ENCODE measurements around the gene GOLGA6C.
A peak's percentile ranks its signal among the peaks of the same experiment; 100 is the strongest.

GOLGA6C gene

DNA sequence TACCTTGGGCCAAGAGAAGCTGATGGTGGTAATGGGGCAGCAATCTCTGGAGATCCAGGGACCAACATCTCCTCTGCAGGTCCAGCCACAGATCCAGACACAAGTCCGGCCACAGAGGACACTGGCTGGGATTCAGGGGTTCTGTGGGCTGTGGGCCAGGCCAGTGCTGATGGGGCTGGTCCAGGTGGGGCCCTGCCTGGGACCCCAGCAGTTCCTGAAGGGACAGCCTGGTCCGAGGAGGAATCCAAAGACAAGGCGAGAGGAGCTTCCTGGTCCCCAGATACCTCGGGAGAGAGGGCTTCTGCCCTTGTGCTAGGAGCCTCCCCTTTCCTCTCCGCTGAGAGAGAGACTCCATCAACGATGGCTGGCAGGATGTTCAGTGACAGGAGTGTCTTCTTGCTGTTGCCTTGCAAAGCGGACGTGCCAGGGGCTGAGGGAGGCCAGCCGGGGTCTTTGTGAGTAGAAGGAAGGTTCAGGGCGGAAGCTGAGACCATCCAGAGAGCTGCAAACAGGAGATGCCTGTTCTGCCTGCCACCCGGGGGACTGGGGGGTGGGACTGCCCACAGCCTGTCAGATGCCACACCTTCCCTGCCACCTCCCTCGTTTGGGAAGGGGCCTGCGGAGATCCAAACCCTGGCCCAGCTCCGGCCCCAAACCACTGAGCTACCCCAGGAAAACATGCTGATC is 24.5 kb upstream of the GOLGA6C start:
- H3K4me3 ChIP-seq (ENCODE audit: severe bottlenecking): no peak overlapping the region
- H3K4me1 ChIP-seq (ENCODE audit: insufficient read depth, poor library complexity, severe bottlenecking): no peaks in the 10 kb centered on the region
- TF ChIP-seq, protein P1, sequence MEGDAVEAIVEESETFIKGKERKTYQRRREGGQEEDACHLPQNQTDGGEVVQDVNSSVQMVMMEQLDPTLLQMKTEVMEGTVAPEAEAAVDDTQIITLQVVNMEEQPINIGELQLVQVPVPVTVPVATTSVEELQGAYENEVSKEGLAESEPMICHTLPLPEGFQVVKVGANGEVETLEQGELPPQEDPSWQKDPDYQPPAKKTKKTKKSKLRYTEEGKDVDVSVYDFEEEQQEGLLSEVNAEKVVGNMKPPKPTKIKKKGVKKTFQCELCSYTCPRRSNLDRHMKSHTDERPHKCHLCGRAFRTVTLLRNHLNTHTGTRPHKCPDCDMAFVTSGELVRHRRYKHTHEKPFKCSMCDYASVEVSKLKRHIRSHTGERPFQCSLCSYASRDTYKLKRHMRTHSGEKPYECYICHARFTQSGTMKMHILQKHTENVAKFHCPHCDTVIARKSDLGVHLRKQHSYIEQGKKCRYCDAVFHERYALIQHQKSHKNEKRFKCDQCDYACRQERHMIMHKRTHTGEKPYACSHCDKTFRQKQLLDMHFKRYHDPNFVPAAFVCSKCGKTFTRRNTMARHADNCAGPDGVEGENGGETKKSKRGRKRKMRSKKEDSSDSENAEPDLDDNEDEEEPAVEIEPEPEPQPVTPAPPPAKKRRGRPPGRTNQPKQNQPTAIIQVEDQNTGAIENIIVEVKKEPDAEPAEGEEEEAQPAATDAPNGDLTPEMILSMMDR (IDR thresholded peaks at IDR 0.05; ENCODE audit: poor library complexity, severe bottlenecking): no peak
- ATAC-seq (ENCODE audit: low read depth) (no peak), DNase-seq (ENCODE audit: low spot score) (peak; percentile 76)
- H3K9me3 ChIP-seq (ENCODE audit: severe bottlenecking): no peaks in the 10 kb centered on the region
- H3K36me3 ChIP-seq (ENCODE audit: low read depth): no peaks in the 10 kb centered on the region
- no peaks in the 10 kb centered on the region for H3K27me3 ChIP-seq (ENCODE audit: insufficient read depth, poor library complexity, severe bottlenecking)
- no peak overlapping the region for H3K27ac ChIP-seq (ENCODE audit: poor library complexity, severe bottlenecking)

- no peak overlapping the region for H3K4me3 ChIP-seq (ENCODE audit: severe bottlenecking)
- TF ChIP-seq, protein P1 (IDR thresholded peaks at IDR 0.05; ENCODE audit: poor library complexity, severe bottlenecking): no peak
- H3K9me3 ChIP-seq (ENCODE audit: severe bottlenecking): no peaks in the 10 kb centered on the region
- no peak for ATAC-seq (ENCODE audit: low read depth)
- peak; percentile 62 for DNase-seq (ENCODE audit: low spot score)
- no peaks in the 10 kb centered on the region for H3K27me3 ChIP-seq (ENCODE audit: insufficient read depth, poor library complexity, severe bottlenecking)
- H3K36me3 ChIP-seq (ENCODE audit: low read depth): no peaks in the 10 kb centered on the region
- H3K4me1 ChIP-seq (ENCODE audit: insufficient read depth, poor library complexity, severe bottlenecking): no peaks in the 10 kb centered on the region
- no peak overlapping the region for H3K27ac ChIP-seq (ENCODE audit: poor library complexity, severe bottlenecking)
Observed at GRCh38 chr15:75234191-75234810, 23.8 kb upstream of the GOLGA6C start.

DNA sequence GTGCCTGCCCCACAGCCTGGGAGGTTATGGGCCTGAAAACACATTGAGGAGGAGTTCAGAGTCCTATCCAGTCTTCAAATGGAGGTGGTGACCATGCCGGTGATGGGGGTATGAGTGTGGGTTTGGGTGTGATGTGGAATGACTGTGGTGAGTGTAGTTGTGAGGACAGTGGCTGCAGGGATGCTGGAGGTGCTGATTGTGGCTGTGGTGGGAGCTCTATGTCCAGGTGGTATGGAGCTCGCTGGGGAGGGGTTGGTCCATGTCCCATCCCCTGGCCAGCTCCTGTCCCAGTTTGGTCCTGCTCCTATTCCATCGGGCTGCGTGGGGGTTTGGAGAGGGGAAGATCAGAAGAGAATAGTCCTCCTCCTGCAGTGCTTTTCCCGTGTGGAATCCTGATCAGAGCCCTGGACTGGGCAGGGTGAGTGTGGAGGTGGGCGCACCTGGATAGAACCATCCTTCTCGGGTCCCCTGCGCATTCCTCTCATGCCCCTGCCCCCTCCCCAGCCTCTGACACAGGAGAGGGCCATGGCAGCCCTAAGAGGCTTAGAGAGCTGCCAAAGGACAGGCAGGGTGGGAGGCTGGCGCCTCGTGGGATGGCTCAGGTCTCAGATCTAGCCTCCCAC is 23.0 kb upstream of the GOLGA6C start:
- TF ChIP-seq, protein P1 (IDR thresholded peaks at IDR 0.05; ENCODE audit: poor library complexity, severe bottlenecking): no peak
- H3K27me3 ChIP-seq (ENCODE audit: insufficient read depth, poor library complexity, severe bottlenecking): no peaks in the 10 kb centered on the region
- H3K4me1 ChIP-seq (ENCODE audit: insufficient read depth, poor library complexity, severe bottlenecking): no peaks in the 10 kb centered on the region
- no peaks in the 10 kb centered on the region for H3K36me3 ChIP-seq (ENCODE audit: low read depth)
- ATAC-seq (ENCODE audit: low read depth): no peak
- no peak overlapping the region for H3K27ac ChIP-seq (ENCODE audit: poor library complexity, severe bottlenecking)
- DNase-seq (ENCODE audit: low spot score): peak; percentile 64
- no peaks in the 10 kb centered on the region for H3K9me3 ChIP-seq (ENCODE audit: severe bottlenecking)
- H3K4me3 ChIP-seq (ENCODE audit: severe bottlenecking): no peak overlapping the region

- H3K9me3 ChIP-seq (ENCODE audit: severe bottlenecking): no peaks in the 10 kb centered on the region
- DNase-seq (ENCODE audit: low spot score) (peak; percentile 67), ATAC-seq (ENCODE audit: low read depth) (no peak)
- H3K36me3 ChIP-seq (ENCODE audit: low read depth): no peaks in the 10 kb centered on the region
- no peak overlapping the region for H3K27ac ChIP-seq (ENCODE audit: poor library complexity, severe bottlenecking)
- no peak overlapping the region for H3K4me3 ChIP-seq (ENCODE audit: severe bottlenecking)
- no peaks in the 10 kb centered on the region for H3K27me3 ChIP-seq (ENCODE audit: insufficient read depth, poor library complexity, severe bottlenecking)
- TF ChIP-seq, protein P1 (IDR thresholded peaks at IDR 0.05; ENCODE audit: poor library complexity, severe bottlenecking): no peak
- H3K4me1 ChIP-seq (ENCODE audit: insufficient read depth, poor library complexity, severe bottlenecking): no peaks in the 10 kb centered on the region
Observed at GRCh38 chr15:75235760-75236729, 22.1 kb upstream of the GOLGA6C start.
